SK-N-SH (cell line): ENCODE measurements around the gene MTA3. TPM values are rescaled to one million over a fixed set of nuclear protein-coding genes. Genes with fewer than 3 reads are reported as not detected.

Experiments
- CTCF ChIA-PET: fragments of 300-600, 350-600 bp; formaldehyde crosslinking; extraction: SDS; loops from one replicate; lab custom pipeline; 2021; lab: Yijun Ruan, JAX
- POLR2A ChIA-PET: fragments of 350-600 bp; sonication (Branson Sonifier 250); formaldehyde crosslinking; extraction: SDS; loops from one replicate; lab custom pipeline; 2020; ENCODE audit warnings: antibody characterized with exemption, inconsistent platforms; lab: Yijun Ruan, JAX
- DNase-seq: peaks from one replicate; pipeline ENCODE4 v3.0.0; 2012
- H2AFZ ChIP-seq: fragments of 200-600 bp; sonication (generic); 2 replicates; pipeline ENCODE4 v1.8.1; 2016; ENCODE audit warnings: antibody characterized with exemption, mild to moderate bottlenecking, low read depth
- H3F3A ChIP-seq: fragments of 200-600 bp; sonication (generic); replicated peaks from 2 replicates; pipeline ENCODE3; 2016; ENCODE audit warnings: antibody characterized with exemption, mild to moderate bottlenecking; ENCODE audit not compliant: insufficient read depth
- H3K27ac ChIP-seq, 2 experiments: fragments of 200-500 bp in 1 of 2; fragments of 200-600 bp in 1 of 2; sonication (Bioruptor generic) in 1 of 2; sonication (generic), shearing (Covaris generic) in 1 of 2; 2 replicates each; pipeline versions ENCODE4 v1.5.1 to v1.6.1; 2014 to 2016; ENCODE audit warnings: low read depth in 2 of 2, inconsistent platforms in 1 of 2, low read length in 1 of 2, mild to moderate bottlenecking in 1 of 2, mixed read lengths in 1 of 2
- H3K27me3 ChIP-seq: fragments of 200-600 bp; sonication (generic), shearing (Covaris generic); 2 replicates; pipeline ENCODE4 v1.6.1; 2016; ENCODE audit warnings: mixed run types; ENCODE audit not compliant: insufficient read depth
- H3K36me3 ChIP-seq, 2 experiments: fragments of 200-500 bp in 1 of 2; fragments of 200-600 bp in 1 of 2; sonication (Bioruptor generic) in 1 of 2; sonication (generic) in 1 of 2; replicated peaks in 1 of 2; 2 replicates each; pipeline versions ENCODE3 to v1.5.1; 2014 to 2016; ENCODE audit warnings: low read length in 1 of 2, mild to moderate bottlenecking in 1 of 2; ENCODE audit not compliant: insufficient read depth in 2 of 2, control insufficient read depth in 1 of 2
- H3K4me1 ChIP-seq, 2 experiments: fragments of 200-500 bp in 1 of 2; fragments of 200-600 bp in 1 of 2; sonication (Bioruptor generic) in 1 of 2; sonication (generic), shearing (Covaris generic) in 1 of 2; 2 replicates each; pipeline versions ENCODE4 v1.5.1 to v1.6.1; 2014 to 2016; ENCODE audit warnings: low read depth in 1 of 2, low read length in 1 of 2, mixed run types in 1 of 2; ENCODE audit not compliant: insufficient read depth in 2 of 2, control insufficient read depth in 1 of 2
- H3K4me2 ChIP-seq: fragments of 200-600 bp; sonication (generic), shearing (Covaris generic); 2 replicates; pipeline ENCODE4 v1.6.1; 2017; ENCODE audit warnings: mixed run types
- H3K4me3 ChIP-seq, 2 experiments: fragments of 200-500 bp in 1 of 2; fragments of 200-600 bp in 1 of 2; sonication (Bioruptor generic) in 1 of 2; sonication (generic), shearing (Covaris generic) in 1 of 2; 2 replicates each; pipeline versions ENCODE4 v1.5.1 to v1.8.1; 2014 to 2016; ENCODE audit warnings: low read depth in 2 of 2, inconsistent platforms in 1 of 2, low read length in 1 of 2, mild to moderate bottlenecking in 1 of 2, mixed read lengths in 1 of 2, moderate library complexity in 1 of 2
- H3K79me2 ChIP-seq: fragments of 200-600 bp; sonication (generic); 2 replicates; pipeline ENCODE4 v1.8.1; 2017; ENCODE audit warnings: mild to moderate bottlenecking; ENCODE audit not compliant: insufficient read depth
- H3K9ac ChIP-seq: fragments of 200-600 bp; sonication (generic); 2 replicates; pipeline ENCODE4 v1.6.1; 2017; ENCODE audit warnings: mixed run types
- H3K9me2 ChIP-seq: fragments of 200-600 bp; sonication (generic); 2 replicates; pipeline ENCODE4 v1.6.1; 2017; ENCODE audit warnings: mixed run types
- H3K9me3 ChIP-seq: fragments of 200-600 bp; sonication (generic); 2 replicates; pipeline ENCODE4 v1.6.1; 2017; ENCODE audit warnings: mixed run types, mild to moderate bottlenecking, moderate library complexity
- H4K20me1 ChIP-seq: fragments of 200-600 bp; sonication (generic); 2 replicates; pipeline ENCODE4 v1.6.1; 2017; ENCODE audit warnings: mild to moderate bottlenecking, mixed run types; ENCODE audit not compliant: insufficient read depth
- ELF1 ChIP-seq: IDR thresholded peaks from 2 replicates; pipeline ENCODE4 v1.4.0; 2012
- WGBS: methylation state at CpG from one replicate; pipeline ENCODE4 v1.1.6; 2017; ENCODE audit warnings: low lambda C conversion rate; 5-methylcytosine and 5-hydroxymethylcytosine counted together
- polyA plus RNA-seq, 3 experiments: library from polyadenylated mRNA; depleted of rRNA; stranded (reverse); fragments of >200 nt; gene quantifications; 2 replicates each; pipeline ENCODE4 v1.2.3, GENCODE V29; 2012
- small RNA-seq, 7 experiments: library from RNA; depleted of rRNA; stranded (forward); fragments of <200 nt; gene quantifications; one replicate each; pipeline ENCODE3, GENCODE V24; 2012
- TF ChIP-seq, protein P1 (sequence below): IDR thresholded peaks from 2 replicates; pipeline ENCODE4; 2012
- TF ChIP-seq, protein P2 (sequence below): fragments of 200-600 bp; sonication (generic); IDR thresholded peaks from 2 replicates; pipeline ENCODE4 v1.6.1; 2017; ENCODE audit warnings: antibody characterized with exemption, mild to moderate bottlenecking, moderate library complexity

The MTA3 gene
- polyA plus RNA-seq, 1 of the 3 experiments (the other 2 are of a cell fraction) = 30.8 TPM

DNA sequence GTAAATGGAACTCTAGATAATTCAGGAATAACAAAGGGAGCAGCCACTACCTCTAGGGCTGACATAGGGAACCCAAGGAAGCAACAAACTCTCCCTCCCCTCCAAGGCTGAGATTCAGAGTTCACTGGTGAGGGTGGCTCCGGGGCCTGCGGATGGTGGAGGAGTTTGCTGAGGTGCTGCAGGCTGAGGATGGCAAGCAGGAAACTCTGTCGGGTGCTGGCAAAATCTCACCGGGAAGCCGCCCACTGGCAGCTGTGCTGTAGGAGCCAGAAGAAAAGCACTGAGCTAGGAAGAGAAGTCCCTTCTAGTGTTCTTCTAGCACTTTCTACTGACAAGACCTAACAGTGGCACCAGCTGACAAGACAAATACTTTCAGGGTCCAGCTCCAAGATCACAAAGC is 236.5 kb downstream of the MTA3 start:
- Histone ChIP-seq H3K4me1 (peaks cover 0 to 8% of the 10 kb centered on the region in 2 experiments; a peak in 1 of 4 replicates), H3K9me2 (no peaks in the 10 kb centered on the region), H3K27me3 (no peaks in the 10 kb centered on the region), H3K9me3 (no peaks in the 10 kb centered on the region), H3K27ac (no peak overlapping the region), H3K4me2 (no peak overlapping the region), H3K79me2 (no peaks in the 10 kb centered on the region), H3K9ac (no peak overlapping the region), H3K4me3 (no peak overlapping the region), H3F3A (peaks cover 7% of the 10 kb centered on the region), H3K36me3 (no peaks in the 10 kb centered on the region), H2AFZ (no peak overlapping the region), H4K20me1 (no peaks in the 10 kb centered on the region)
- TF ChIP-seq, protein P1, sequence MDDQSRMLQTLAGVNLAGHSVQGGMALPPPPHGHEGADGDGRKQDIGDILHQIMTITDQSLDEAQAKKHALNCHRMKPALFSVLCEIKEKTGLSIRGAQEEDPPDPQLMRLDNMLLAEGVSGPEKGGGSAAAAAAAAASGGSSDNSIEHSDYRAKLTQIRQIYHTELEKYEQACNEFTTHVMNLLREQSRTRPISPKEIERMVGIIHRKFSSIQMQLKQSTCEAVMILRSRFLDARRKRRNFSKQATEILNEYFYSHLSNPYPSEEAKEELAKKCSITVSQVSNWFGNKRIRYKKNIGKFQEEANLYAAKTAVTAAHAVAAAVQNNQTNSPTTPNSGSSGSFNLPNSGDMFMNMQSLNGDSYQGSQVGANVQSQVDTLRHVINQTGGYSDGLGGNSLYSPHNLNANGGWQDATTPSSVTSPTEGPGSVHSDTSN = no peak
- no peak for TF ChIP-seq ELF1
- TF ChIP-seq, protein P2, sequence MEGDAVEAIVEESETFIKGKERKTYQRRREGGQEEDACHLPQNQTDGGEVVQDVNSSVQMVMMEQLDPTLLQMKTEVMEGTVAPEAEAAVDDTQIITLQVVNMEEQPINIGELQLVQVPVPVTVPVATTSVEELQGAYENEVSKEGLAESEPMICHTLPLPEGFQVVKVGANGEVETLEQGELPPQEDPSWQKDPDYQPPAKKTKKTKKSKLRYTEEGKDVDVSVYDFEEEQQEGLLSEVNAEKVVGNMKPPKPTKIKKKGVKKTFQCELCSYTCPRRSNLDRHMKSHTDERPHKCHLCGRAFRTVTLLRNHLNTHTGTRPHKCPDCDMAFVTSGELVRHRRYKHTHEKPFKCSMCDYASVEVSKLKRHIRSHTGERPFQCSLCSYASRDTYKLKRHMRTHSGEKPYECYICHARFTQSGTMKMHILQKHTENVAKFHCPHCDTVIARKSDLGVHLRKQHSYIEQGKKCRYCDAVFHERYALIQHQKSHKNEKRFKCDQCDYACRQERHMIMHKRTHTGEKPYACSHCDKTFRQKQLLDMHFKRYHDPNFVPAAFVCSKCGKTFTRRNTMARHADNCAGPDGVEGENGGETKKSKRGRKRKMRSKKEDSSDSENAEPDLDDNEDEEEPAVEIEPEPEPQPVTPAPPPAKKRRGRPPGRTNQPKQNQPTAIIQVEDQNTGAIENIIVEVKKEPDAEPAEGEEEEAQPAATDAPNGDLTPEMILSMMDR = no peak
- ChIA-PET POLR2A (no interaction called here), CTCF (interaction anchor here (1.6 kb wide), 1 partner anchor 24 kb away, joined by 3 read pairs; no protein-coding TSS in a partner anchor)
- no peak for DNase-seq
- WGBS = 78% methylated on average over 5 of the region's 5 CpGs

Small RNAs within 50 kb of the gene (small RNA-seq; reads per million reads assigned to genes)
- gene AC074375.1 = 0 reads per million in 7 experiments
- 0 reads per million in 7 experiments for gene RNU6-137P

Other genes starting within 250 kb of the MTA3 start
- 77.6 and 82.3 TPM in 2 replicates for gene COX7A2L, start 207.4 kb upstream of the MTA3 start, polyA plus RNA-seq (2012; rRNA removed)
- 0.03 and 0.13 TPM in 2 replicates for gene KCNG3, start 74.7 kb upstream of the MTA3 start, polyA plus RNA-seq (2012; rRNA removed)
- not detected in 2 replicates for gene OXER1, start 195.5 kb downstream of the MTA3 start, polyA plus RNA-seq (2012; rRNA removed)
- not detected in 2 replicates for gene HAAO, start 224.0 kb downstream of the MTA3 start, polyA plus RNA-seq (2012; rRNA removed)